Measurements from ENCODE around the gene LARP7.

DNA sequence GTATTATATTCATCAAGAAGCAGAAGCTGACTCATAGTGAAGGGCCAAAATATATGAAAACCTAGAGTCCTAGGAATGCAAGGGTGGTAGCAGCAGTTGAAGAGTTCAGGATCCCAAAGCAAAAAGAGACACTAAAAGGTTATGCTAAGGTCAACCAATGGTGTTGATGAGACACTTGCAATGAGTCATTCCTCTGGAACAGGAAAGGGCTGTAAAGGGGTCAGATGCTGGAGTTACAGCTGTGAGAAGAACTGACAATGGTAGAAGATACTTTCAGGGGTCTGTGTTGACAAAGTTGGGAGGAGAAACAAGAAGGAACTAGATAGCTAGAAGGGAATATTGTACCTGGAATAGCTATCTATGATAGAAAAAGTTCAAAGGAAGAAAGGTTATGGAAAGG, 47.7 kb upstream of the LARP7 start:
- TF ChIP-seq POLR2A (IDR thresholded peaks at IDR 0.05), result no peak
- TF ChIP-seq, protein P1, sequence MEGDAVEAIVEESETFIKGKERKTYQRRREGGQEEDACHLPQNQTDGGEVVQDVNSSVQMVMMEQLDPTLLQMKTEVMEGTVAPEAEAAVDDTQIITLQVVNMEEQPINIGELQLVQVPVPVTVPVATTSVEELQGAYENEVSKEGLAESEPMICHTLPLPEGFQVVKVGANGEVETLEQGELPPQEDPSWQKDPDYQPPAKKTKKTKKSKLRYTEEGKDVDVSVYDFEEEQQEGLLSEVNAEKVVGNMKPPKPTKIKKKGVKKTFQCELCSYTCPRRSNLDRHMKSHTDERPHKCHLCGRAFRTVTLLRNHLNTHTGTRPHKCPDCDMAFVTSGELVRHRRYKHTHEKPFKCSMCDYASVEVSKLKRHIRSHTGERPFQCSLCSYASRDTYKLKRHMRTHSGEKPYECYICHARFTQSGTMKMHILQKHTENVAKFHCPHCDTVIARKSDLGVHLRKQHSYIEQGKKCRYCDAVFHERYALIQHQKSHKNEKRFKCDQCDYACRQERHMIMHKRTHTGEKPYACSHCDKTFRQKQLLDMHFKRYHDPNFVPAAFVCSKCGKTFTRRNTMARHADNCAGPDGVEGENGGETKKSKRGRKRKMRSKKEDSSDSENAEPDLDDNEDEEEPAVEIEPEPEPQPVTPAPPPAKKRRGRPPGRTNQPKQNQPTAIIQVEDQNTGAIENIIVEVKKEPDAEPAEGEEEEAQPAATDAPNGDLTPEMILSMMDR (IDR thresholded peaks at IDR 0.05), result no peak
